RCC 7860 (cell line): Measurements from ENCODE around the gene GPR35.
"Not testable (repeated sequence)": the region's sequence is repeated elsewhere in the genome, so short reads cannot be mapped to it uniquely, and the experiment has no call there.

Experiments
- DNase-seq: peaks from one replicate; pipeline ENCODE4 v3.0.0-alpha.2; 2015; ENCODE audit warnings: low spot score
- FAIRE-seq: peaks from 2 replicates; lab custom pipeline; 2012; peaks lifted over from hg19 to GRCh38; lab: Jason Lieb, UNC

Gene GPR35

DNA sequence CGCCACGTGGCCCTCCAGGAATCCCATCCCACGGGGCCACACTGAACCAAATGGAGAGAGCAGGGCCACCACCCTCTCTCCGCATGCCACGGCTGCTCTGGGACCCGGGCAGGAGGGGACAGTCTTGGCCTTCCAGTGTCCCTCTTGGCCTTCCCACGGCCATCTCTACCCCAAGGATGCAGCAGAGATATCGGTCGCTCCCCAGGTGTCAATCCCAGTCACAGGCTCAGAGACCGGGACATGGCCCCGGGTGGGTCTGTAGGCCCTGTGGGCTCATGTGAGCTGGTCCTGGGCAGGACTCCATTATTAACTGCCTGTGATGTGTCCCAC, 23.5 kb upstream of the GPR35 start:
- DNase-seq (no peak), FAIRE-seq (no peak)

DNA sequence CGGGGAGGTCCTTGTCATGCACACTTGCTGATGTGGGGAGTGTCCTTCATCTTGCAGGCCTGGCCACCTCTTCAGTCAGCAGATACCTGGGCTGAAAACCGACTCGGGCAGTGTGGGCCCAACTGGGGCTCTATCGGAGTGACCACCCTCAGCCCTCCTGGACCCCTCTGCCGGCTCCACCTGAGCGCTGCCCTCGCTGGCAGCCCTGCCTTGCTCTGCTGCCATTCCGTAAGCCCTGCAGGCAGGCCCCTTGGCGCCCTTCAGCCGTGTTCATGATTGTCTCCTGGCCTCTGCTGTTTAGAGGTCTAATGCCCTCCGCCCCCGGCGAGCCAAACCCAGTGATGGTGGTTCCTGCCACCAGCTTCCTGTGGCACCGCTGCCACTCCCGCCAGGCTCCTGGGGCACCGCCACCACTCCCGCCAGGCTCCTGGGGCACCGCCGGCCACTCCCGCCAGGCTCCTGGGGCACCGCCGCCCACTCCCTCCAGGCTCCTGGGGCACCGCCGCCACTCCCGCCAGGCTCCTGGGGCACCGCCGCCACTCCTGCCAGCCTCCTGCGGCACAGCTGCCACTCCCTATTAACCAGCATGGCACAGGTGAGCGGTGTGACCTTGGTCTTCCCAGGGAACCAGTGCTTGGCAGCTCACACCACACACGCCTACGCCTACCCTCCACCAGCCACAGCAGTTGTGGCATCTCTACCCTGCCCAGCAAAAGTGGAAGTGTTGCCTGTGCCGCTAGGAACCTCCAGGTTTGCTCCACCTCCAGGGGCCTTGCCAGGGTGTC, 22.8 kb upstream of the GPR35 start:
- no peak for FAIRE-seq
- DNase-seq = no peak

DNA sequence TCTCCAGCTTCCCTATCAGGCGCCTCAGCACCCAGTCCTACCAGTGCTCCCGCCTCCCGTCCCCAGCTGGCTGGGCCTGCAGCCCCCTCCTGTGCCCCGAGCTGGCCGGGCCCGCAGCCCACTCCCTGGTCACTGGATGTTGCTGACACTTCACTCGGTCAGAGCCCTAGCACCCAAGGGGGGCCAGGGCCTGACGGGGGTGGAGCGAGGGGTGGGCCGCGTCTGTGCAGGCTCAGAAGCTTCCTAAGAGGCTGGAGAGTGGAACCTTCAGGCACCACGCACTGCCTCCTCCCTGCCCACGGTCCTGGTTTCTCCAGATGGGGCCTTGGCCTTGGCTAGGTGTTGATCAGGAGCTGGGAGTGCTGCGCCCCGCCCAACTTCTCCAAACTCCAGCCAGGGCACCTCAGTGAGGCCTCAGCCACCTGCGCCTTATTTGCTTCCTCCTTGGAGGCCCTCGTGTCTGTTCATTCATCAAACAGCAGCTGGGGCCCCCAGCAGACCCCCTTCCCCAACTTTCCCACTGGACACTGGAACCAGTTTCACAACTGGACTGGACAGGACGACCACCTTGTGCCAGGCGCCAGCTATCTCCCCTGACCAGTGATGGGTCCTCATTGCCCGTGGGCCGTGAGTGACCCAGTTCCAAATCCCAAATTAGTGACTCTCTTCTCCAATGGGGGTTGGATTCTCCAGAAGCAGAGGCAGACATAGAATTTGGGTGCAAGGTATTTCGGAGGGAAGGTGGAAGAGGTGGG, 22.0 kb upstream of the GPR35 start:
- no peak for FAIRE-seq
- no peak for DNase-seq

- FAIRE-seq = no peak
- DNase-seq = no peak
Observed at GRCh38 chr2:240603846-240604245, 21.4 kb upstream of the GPR35 start.

GRCh38 chr2:240604291-240604938, 20.9 kb upstream of the GPR35 start:
- DNase-seq = peak; percentile 82
- peak; percentile 57 for FAIRE-seq

GRCh38 chr2:240604939-240605716, 20.2 kb upstream of the GPR35 start:
- DNase-seq (no peak), FAIRE-seq (no peak)

GRCh38 chr2:240605867-240606743, 19.2 kb upstream of the GPR35 start:
- no peak for DNase-seq
- FAIRE-seq = no peak

- FAIRE-seq (no peak), DNase-seq (no peak)
Observed at GRCh38 chr2:240611601-240612210, 13.6 kb upstream of the GPR35 start.

DNA sequence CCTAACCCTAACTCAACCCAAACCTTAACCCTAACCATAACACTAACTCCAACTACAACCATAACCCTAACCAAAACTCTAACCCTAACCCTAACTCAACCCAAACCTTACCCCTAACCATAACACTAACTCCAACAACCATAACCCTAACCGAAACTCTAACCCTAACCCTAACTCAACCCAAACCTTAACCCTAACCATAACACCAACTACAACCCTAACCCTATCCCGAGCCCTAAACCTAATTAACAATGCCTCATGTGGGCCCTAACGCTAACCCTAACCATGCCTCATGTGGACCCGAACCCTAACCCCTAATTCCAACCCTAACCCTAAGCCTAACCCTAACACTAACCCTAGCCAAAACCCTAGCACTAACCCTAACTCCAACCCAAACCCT, 11.5 kb upstream of the GPR35 start:
- DNase-seq = no peak
- FAIRE-seq = no peak

GRCh38 chr2:240614391-240614790, 10.9 kb upstream of the GPR35 start:
- FAIRE-seq = no peak
- no peak for DNase-seq

DNA sequence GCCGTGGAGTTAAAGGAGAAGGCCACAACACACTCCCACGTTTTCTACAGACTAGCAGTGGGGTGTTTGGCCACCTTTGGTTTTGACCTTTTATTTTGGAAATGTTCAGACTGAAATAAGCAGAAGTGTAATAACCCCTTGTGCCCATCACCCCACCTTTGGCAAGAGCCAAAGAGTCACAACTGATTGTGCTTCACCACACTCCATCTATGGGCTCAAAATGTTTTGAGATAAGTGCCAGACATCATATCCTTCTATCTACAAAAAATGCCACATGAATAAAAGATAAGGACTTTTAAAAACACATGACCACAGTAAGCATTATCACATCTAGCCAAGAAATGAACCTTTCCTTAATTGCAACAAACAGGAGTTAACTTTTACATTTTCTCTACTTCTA, 9.9 kb upstream of the GPR35 start:
- DNase-seq (no peak), FAIRE-seq (no peak)

- FAIRE-seq (no peak), DNase-seq (no peak)
Observed at GRCh38 chr2:240615820-240616547, 9.3 kb upstream of the GPR35 start.

- not testable (repeated sequence) for FAIRE-seq, DNase-seq
Observed at GRCh38 chr2:240616860-240617666, 8.2 kb upstream of the GPR35 start.

DNA sequence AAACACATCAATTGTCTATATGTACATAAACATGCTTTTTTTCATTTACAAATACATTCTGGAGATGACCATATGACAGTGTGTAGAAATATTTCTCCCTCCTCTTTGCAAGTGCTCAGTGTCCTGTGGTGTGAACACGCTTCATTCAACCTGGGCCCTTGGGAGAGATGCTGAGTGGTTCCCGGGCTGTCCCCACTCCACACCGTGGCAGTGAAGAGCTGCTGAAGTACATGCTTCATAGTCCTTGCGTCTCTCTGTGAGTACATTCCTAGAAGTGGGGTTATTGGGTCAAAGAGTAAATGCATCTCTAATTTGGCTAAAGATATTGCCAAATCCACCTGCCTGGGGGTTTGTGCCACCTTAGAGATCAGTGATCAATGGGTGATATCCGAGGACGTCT, 6.5 kb upstream of the GPR35 start:
- no peak for FAIRE-seq
- no peak for DNase-seq

DNA sequence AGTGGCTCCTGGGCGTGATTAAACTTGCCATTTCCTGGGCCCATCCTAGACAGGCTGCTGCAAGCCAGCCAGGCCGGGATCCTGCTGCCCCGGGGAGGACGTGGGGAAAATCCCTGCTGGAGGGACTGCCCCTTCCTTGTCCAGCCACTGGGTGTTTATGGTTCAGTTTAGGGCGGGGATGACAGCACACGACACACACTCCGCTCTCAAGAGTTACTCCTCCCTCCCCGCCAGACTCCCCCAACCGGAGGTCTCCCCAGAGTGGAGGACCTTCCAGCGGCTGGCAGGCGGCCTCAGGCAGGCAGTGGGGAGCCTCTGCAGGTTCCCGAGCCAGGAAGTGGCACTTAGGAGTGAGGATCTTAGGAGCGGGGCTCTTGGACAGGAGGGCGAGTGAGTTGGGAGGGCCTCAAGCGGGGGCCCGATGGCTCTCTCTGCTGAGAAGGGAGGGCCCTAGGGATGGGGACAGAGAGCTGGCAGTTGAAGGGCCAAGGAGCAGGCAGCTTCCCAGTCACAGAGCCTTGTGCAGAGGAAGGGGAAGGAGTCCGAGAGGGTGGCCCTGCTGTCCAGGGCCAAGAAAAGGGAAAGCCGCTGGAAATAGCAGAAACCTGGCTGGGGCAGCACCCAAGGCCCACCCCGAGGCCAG, 5.7 kb upstream of the GPR35 start:
- FAIRE-seq = no peak
- DNase-seq = peak; percentile 6

DNA sequence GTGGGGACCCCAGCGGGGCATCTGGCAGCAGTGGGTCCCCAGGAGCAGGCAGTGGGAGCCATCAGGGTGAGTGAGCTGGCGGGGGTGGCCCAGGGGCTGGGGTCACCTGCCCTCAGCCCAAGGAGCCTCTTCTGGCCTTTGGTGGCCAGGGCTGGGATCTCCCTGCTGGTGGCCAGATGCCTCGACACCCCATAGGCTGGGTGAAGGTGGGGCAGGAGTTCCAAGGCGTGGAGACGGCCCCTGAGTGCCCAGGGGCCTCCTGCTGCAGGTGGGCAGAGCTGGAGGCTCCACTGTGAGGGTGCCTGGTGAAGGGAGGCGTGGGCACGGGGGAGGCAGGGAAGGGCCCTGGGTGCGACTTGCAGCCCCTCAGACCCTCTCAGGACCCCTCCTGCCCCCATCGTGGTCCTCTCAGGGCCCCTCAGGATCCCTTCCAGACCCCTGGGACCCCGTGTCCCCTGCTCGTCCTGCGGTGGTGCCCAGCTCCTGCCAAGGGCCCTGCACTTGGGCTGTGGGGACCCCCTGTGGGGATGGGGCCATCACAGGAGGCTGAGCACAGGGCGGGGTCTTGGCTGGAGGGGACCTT, 5.0 kb upstream of the GPR35 start:
- no peak for FAIRE-seq
- DNase-seq = no peak

DNA sequence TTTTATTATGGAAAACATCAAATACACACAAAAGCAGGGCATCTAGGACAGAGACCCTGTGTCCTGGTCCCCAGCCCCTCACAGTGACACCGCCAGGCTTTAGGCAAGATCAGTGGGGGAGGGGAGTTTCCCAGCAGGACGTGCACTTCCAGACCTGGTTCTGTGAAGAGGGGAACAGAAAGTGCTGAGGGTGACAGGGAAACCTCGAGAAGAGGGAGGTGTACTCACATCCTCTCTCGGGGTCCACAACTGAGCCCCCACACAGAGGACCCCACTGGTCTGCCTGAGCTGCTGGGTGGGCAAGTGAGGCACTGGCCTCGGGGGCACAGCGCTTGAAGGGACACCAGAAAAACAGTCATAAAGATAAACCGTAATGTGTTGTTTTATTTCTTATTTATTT, 4.4 kb upstream of the GPR35 start:
- no peak for DNase-seq
- FAIRE-seq = no peak

DNA sequence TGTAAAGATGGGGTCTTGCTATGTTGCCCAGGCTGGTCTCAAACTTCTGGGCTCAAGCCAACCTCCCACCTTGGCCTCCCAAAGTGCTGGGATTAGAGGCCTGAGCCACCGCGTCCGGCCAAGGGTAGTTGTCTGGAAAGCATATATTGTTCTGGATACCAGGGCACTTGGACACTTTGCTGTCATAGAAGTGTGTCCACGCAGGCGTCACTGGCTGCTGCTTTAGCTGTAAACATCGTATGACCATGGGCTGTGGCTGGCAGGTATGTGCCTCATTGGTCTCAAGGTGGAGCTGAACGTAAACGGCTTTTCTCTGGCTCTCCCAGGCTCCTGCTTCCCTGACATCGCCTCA, 3.2 kb upstream of the GPR35 start:
- DNase-seq (no peak), FAIRE-seq (no peak)
